MCF 10A (cell line): ENCODE results near the gene STK17A. TPM values are rescaled to one million over a fixed set of nuclear protein-coding genes. Genes with fewer than 3 reads are reported as not detected.
A peak's percentile ranks its signal among the peaks of the same experiment; 100 is the strongest.

Experiments used
- Bru-seq: library from RNA; stranded (reverse); fragments of 400-500 nt; gene quantifications from one replicate; lab custom pipeline; 2021; lab: Mats Ljungman, UMichigan
- BruChase-seq, 2 experiments: library from RNA; stranded (reverse); fragments of 400-500 nt; gene quantifications; one replicate each; lab custom pipeline; 2021; lab: Mats Ljungman, UMichigan
- BruUV-seq: library from RNA; stranded (reverse); fragments of 400-500 nt; replicated peaks from 2 replicates; lab custom pipeline; 2021; lab: Mats Ljungman, UMichigan
- CTCF ChIA-PET: fragments of 300-600 bp; sonication (Branson Sonifier 250); formaldehyde crosslinking; extraction: SDS; loops from one replicate; lab custom pipeline; 2021; ENCODE audit warnings: antibody characterized with exemption, inconsistent platforms; lab: Yijun Ruan, JAX
- POLR2A ChIA-PET: fragments of 300-600, 350-650 bp; sonication (Branson Sonifier 250); formaldehyde crosslinking; extraction: SDS; loops from one replicate; lab custom pipeline; 2020; ENCODE audit warnings: antibody characterized with exemption, inconsistent platforms; lab: Yijun Ruan, JAX
- DNase-seq: peaks from one replicate; pipeline ENCODE4 v3.0.0-alpha.2; 2018; ENCODE audit not compliant: unreplicated experiment
- H3K27ac Mint-ChIP-seq: one replicate; pipeline ENCODE4 v1.8.0; 2022; ENCODE audit warnings: mild to moderate bottlenecking, low read depth, mixed read lengths; ENCODE audit not compliant: unreplicated experiment
- H3K27me3 Mint-ChIP-seq: one replicate; pipeline ENCODE4 v1.8.0; 2022; ENCODE audit warnings: mixed read lengths; ENCODE audit not compliant: insufficient read depth, unreplicated experiment
- H3K36me3 Mint-ChIP-seq: one replicate; pipeline ENCODE4 v1.8.0; 2022; ENCODE audit warnings: mild to moderate bottlenecking, moderate library complexity, mixed read lengths; ENCODE audit not compliant: insufficient read depth, unreplicated experiment
- H3K4me1 Mint-ChIP-seq: one replicate; pipeline ENCODE4 v1.8.0; 2022; ENCODE audit warnings: mixed read lengths; ENCODE audit not compliant: insufficient read depth, unreplicated experiment
- H3K4me3 Mint-ChIP-seq: one replicate; pipeline ENCODE4 v1.8.0; 2022; ENCODE audit warnings: mild to moderate bottlenecking, moderate library complexity, mixed read lengths; ENCODE audit not compliant: unreplicated experiment
- H3K9me3 Mint-ChIP-seq: one replicate; pipeline ENCODE4 v1.8.0; 2022; ENCODE audit warnings: mixed read lengths; ENCODE audit not compliant: unreplicated experiment
- intact Hi-C: fragments of 100-400 bp; cut with micrococcal nuclease; formaldehyde crosslinking; loops from 2 replicates; pipeline ENCODE4 v1.14.1; 2022
- long read RNA-seq: library from polyadenylated mRNA; stranded (forward); transcript quantifications from one replicate; pipeline ENCODE4 v2.0.0, GENCODE V29; 2022
- total RNA-seq: library from RNA; stranded (reverse); gene quantifications from 2 replicates; pipeline ENCODE4 v1.2.3, GENCODE V29; 2022
- TF ChIP-seq, protein P1 (sequence below): fragments of 200-600 bp; IDR thresholded peaks from one replicate; pipeline ENCODE4 v1.8.0; 2022; ENCODE audit warnings: antibody characterized with exemption, mild to moderate bottlenecking; ENCODE audit not compliant: unreplicated experiment

Gene STK17A
- total RNA-seq, result 27.2 and 51.6 TPM in 2 replicates
- Bru-seq, nascent RNA, result percentile 93 among the genes with signal in this experiment
- percentile 73 among the genes with signal in this experiment for BruChase-seq, experiment 1, labeled RNA remaining after a 6-hour chase
- BruChase-seq, experiment 2, labeled RNA remaining after a 2-hour chase, result percentile 82 among the genes with signal in this experiment
- long read RNA-seq, transcript STK17A-201 (7 exons, 3,368 nt), result major isoform, 132 of 153 reads
- long read RNA-seq, partial matches to known transcripts, result 4 of 153 reads
- long read RNA-seq, other reads (novel, unspliced or antisense), result 17 of 153 reads

DNA sequence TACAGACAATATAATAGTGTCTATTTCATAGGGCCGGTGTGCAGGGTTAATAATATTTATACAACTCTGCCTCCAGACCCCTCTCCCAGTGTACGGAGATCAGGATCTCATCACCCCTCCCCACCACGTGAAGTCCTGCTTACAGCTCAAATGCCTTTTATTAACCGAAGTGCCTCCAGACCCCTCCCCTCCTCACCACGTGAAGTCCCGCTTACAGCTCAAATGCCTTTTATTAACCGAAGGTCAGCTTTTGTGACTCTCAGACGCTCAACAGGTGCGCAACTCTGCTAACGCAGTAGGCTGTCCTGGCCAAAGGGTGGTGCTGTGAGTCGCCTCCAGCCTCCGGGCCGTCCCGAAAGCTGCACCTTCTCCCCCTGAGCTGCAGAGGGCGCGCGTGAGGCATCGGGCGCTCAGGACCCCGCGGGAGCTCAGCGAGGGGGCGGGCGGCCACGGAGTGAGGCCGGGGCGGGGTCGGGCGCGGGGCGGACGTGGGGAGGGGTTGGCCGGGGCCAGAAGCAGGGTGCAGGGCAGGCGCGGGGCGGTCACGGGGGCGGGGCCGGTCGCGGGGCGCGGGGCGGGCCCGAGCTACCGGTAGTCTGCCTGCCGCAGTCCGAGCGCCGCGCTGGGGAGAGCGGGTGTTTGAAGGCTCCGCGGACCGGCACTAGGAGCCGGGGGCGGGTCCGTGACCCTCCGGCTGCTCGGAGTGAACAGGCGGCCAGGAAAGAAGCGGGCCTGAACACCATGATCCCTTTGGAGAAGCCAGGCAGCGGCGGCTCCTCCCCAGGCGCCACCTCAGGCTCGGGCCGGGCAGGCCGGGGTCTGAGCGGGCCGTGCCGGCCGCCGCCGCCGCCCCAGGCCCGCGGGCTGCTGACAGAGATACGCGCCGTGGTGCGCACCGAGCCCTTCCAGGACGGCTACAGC is at the start of gene STK17A:
Gene STK17A, plus strand, starts transcription at position 606 of the 921 bp plus-strand sequence. Its CDS starts 136 bp downstream, at position 742.
- peak within 1 kb of the TSS; percentile 93 for H3K4me3 Mint-ChIP-seq
- POLR2A ChIA-PET, result interaction anchor here (0.6 to 9.8 kb wide), 55 partner anchors 9 to 890 kb away, joined by 3 to 182 read pairs (median 5); partner anchors contain the start of genes BLVRA, COA1, MRPL32 and MRPS24
- H3K36me3 Mint-ChIP-seq, result peaks cover 15% of the 10 kb centered on the region
- peak; percentile 94 for DNase-seq
- H3K9me3 Mint-ChIP-seq, result peaks cover 7% of the 10 kb centered on the region
- no peaks in the 10 kb centered on the region for H3K27me3 Mint-ChIP-seq
- no TSS peak for BruUV-seq
- TF ChIP-seq, protein P1, sequence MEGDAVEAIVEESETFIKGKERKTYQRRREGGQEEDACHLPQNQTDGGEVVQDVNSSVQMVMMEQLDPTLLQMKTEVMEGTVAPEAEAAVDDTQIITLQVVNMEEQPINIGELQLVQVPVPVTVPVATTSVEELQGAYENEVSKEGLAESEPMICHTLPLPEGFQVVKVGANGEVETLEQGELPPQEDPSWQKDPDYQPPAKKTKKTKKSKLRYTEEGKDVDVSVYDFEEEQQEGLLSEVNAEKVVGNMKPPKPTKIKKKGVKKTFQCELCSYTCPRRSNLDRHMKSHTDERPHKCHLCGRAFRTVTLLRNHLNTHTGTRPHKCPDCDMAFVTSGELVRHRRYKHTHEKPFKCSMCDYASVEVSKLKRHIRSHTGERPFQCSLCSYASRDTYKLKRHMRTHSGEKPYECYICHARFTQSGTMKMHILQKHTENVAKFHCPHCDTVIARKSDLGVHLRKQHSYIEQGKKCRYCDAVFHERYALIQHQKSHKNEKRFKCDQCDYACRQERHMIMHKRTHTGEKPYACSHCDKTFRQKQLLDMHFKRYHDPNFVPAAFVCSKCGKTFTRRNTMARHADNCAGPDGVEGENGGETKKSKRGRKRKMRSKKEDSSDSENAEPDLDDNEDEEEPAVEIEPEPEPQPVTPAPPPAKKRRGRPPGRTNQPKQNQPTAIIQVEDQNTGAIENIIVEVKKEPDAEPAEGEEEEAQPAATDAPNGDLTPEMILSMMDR, result peak; percentile 97
- intact Hi-C loops, result loop anchor here (1.0 to 2.0 kb wide), 6 partner anchors 66 to 257 kb away; no protein-coding TSS in a partner anchor
- CTCF ChIA-PET, result interaction anchor here (0.6 to 12.2 kb wide), 106 partner anchors 8 to 1642 kb away, joined by 3 to 211 read pairs (median 4); no protein-coding TSS in a partner anchor
- peaks cover 16% of the 10 kb centered on the region for H3K4me1 Mint-ChIP-seq
- peak within 1 kb of the TSS; percentile 95 for H3K27ac Mint-ChIP-seq

DNA sequence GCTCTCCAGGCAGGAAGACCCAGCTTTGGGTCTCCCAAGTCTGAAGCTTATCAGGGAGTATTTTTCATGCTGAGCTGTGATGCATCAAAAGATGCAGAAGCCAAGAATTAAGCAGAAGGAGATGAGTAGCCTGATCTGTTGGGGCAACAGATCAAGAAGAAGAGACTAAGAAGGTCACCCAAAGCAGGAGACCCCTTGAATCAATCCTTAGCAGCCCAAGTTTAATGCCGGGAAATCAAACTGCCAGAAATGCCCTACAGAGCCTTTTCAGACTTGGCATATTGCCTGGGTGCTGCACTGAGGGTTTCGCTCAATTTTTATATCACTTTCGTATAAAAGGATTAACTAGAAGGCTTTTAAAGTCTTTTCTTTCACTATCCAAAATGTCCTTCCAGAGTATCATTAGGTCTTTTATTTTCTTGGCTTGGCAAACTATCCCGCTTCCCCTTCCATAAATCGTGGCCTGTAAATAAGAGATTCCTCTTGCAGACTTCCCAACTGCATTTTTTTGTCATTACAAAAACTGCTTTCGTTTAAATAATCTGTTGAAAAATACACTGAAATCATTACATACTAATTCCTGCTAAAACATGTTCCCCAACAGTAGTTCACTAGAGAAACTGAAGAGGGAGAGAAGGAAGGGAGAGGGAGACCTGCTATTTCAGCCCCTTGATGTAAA is 49.0 kb upstream of the STK17A start:
- Mint-ChIP-seq H3K9me3 (no peaks in the 10 kb centered on the region), H3K4me3 (no peak overlapping the region), H3K27ac (no peak overlapping the region), H3K36me3 (no peaks in the 10 kb centered on the region), H3K4me1 (peaks cover 34% of the 10 kb centered on the region), H3K27me3 (no peaks in the 10 kb centered on the region)
- POLR2A ChIA-PET, result interaction anchor here (1.7 kb wide), 1 partner anchor 24 kb away, joined by 3 read pairs; no protein-coding TSS in a partner anchor
- CTCF ChIA-PET, result no interaction called here
- TF ChIP-seq, protein P1, result no peak
- intact Hi-C loops, result no loop called here
- DNase-seq, result no peak
- BruUV-seq, result no TSS peak

DNA sequence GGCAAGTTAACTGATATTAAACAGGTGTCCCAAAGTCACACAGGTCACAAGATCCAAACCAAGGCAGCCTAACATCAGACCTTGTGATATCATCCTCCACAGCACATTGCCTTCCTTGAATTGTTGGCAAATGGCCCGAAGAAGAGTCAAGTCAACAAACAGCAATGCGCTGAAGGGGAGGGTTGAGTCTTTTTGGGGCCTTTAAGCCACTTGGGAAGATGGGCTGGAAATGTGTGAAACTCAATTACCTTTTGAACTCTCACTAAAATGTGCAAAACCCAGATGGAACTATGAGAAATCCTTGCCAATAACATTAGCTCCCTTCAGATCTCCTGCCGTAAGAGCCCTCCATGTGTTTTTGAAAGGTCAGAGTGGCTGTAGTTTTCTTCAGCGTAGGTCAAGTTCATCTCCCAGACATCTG is 47.9 kb upstream of the STK17A start:
- H3K36me3 Mint-ChIP-seq, result no peaks in the 10 kb centered on the region
- TF ChIP-seq, protein P1, result no peak
- no peaks in the 10 kb centered on the region for H3K27me3 Mint-ChIP-seq
- BruUV-seq, result no TSS peak
- no peaks in the 10 kb centered on the region for H3K9me3 Mint-ChIP-seq
- POLR2A ChIA-PET, result no interaction called here
- peak overlapping the region; percentile 8 for H3K4me3 Mint-ChIP-seq
- CTCF ChIA-PET, result interaction anchor here (0.6 kb wide), 1 partner anchor 188 kb away, joined by 3 read pairs; no protein-coding TSS in a partner anchor
- intact Hi-C loops, result no loop called here
- H3K4me1 Mint-ChIP-seq, result peaks cover 34% of the 10 kb centered on the region
- DNase-seq, result peak; percentile 67
- peak overlapping the region; percentile 89 for H3K27ac Mint-ChIP-seq
